ENCODE data around the gene PCDHGA11.
"Not testable (repeated sequence)": the region's sequence is repeated elsewhere in the genome, so short reads cannot be mapped to it uniquely, and the experiment has no call there.

The PCDHGA11 gene

GRCh38 chr5:141420855-141421488, at the start of gene PCDHGA11:
Gene PCDHGA11 (plus strand): TSS chr5:141421051. CDS start chr5:141421228, 177 bp downstream.
- DNase-seq (ENCODE audit: low spot score) = peak; percentile 63

GRCh38 chr5:141371572-141372475, 49.0 kb upstream of the PCDHGA11 start:
- no peak for DNase-seq (ENCODE audit: low spot score)

GRCh38 chr5:141373673-141374317, 47.1 kb upstream of the PCDHGA11 start, which contains the start of gene PCDHGA6:
Gene PCDHGA6 (plus strand): TSS chr5:141373891. CDS start chr5:141374084, 193 bp downstream.
- no peak for DNase-seq (ENCODE audit: low spot score)

- DNase-seq (ENCODE audit: low spot score) = no peak
These were observed 46.2 kb upstream of the PCDHGA11 start for GRCh38 chr5:141374627-141375026.

- not testable (repeated sequence) for DNase-seq (ENCODE audit: low spot score)
These were observed 45.3 kb upstream of the PCDHGA11 start for GRCh38 chr5:141375444-141376155.

GRCh38 chr5:141382469-141383294, 38.2 kb upstream of the PCDHGA11 start, which contains the start of gene PCDHGA7:
Gene PCDHGA7 (plus strand): TSS chr5:141382742. CDS start chr5:141382900, 158 bp downstream.
- DNase-seq (ENCODE audit: low spot score) = no peak

- DNase-seq (ENCODE audit: low spot score) = no peak
These were observed 37.5 kb upstream of the PCDHGA11 start for GRCh38 chr5:141383345-141383744.

GRCh38 chr5:141384471-141385267, 36.2 kb upstream of the PCDHGA11 start:
- no peak for DNase-seq (ENCODE audit: low spot score)

GRCh38 chr5:141387557-141388311, 33.1 kb upstream of the PCDHGA11 start, which contains the start of gene PCDHGB4:
Gene PCDHGB4 (plus strand): TSS chr5:141387698. CDS start chr5:141387885, 187 bp downstream.
- DNase-seq (ENCODE audit: low spot score) = peak; percentile 73

- DNase-seq (ENCODE audit: low spot score) = no peak
These were observed 32.2 kb upstream of the PCDHGA11 start for GRCh38 chr5:141388661-141389060.

GRCh38 chr5:141389153-141390042, 31.5 kb upstream of the PCDHGA11 start:
- DNase-seq (ENCODE audit: low spot score) = no peak

GRCh38 chr5:141392429-141393198, 28.2 kb upstream of the PCDHGA11 start, which contains the start of gene PCDHGA8:
Gene PCDHGA8 (plus strand): TSS chr5:141392633. CDS start chr5:141392814, 181 bp downstream.
- no peak for DNase-seq (ENCODE audit: low spot score)

GRCh38 chr5:141393267-141393666, 27.6 kb upstream of the PCDHGA11 start:
- DNase-seq (ENCODE audit: low spot score) = no peak

- not testable (repeated sequence) for DNase-seq (ENCODE audit: low spot score)
These were observed 26.3 kb upstream of the PCDHGA11 start for GRCh38 chr5:141394401-141395187.

GRCh38 chr5:141397756-141398551, 22.9 kb upstream of the PCDHGA11 start, which contains the start of gene PCDHGB5:
Gene PCDHGB5 (plus strand): TSS chr5:141397947. CDS start chr5:141398128, 181 bp downstream.
- not testable (repeated sequence) for DNase-seq (ENCODE audit: low spot score)

All from ecto neural progenitor cell (in vitro differentiated cells).